ENCODE results near the gene UGT1A10.

The UGT1A10 gene

DNA sequence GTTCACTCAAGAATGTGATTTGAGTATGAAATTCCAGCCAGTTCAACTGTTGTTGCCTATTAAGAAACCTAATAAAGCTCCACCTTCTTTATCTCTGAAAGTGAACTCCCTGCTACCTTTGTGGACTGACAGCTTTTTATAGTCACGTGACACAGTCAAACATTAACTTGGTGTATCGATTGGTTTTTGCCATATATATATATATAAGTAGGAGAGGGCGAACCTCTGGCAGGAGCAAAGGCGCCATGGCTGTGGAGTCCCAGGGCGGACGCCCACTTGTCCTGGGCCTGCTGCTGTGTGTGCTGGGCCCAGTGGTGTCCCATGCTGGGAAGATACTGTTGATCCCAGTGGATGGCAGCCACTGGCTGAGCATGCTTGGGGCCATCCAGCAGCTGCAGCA is 123.8 kb downstream of the UGT1A10 start, which contains the start of gene UGT1A1:
TSS of gene UGT1A1 (plus strand) at position 228 of the 400 bp plus-strand sequence. CDS start at position 246, 18 bp downstream.
- TF ChIP-seq, protein P1, sequence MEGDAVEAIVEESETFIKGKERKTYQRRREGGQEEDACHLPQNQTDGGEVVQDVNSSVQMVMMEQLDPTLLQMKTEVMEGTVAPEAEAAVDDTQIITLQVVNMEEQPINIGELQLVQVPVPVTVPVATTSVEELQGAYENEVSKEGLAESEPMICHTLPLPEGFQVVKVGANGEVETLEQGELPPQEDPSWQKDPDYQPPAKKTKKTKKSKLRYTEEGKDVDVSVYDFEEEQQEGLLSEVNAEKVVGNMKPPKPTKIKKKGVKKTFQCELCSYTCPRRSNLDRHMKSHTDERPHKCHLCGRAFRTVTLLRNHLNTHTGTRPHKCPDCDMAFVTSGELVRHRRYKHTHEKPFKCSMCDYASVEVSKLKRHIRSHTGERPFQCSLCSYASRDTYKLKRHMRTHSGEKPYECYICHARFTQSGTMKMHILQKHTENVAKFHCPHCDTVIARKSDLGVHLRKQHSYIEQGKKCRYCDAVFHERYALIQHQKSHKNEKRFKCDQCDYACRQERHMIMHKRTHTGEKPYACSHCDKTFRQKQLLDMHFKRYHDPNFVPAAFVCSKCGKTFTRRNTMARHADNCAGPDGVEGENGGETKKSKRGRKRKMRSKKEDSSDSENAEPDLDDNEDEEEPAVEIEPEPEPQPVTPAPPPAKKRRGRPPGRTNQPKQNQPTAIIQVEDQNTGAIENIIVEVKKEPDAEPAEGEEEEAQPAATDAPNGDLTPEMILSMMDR (IDR thresholded peaks at IDR 0.05), result no peak

DNA sequence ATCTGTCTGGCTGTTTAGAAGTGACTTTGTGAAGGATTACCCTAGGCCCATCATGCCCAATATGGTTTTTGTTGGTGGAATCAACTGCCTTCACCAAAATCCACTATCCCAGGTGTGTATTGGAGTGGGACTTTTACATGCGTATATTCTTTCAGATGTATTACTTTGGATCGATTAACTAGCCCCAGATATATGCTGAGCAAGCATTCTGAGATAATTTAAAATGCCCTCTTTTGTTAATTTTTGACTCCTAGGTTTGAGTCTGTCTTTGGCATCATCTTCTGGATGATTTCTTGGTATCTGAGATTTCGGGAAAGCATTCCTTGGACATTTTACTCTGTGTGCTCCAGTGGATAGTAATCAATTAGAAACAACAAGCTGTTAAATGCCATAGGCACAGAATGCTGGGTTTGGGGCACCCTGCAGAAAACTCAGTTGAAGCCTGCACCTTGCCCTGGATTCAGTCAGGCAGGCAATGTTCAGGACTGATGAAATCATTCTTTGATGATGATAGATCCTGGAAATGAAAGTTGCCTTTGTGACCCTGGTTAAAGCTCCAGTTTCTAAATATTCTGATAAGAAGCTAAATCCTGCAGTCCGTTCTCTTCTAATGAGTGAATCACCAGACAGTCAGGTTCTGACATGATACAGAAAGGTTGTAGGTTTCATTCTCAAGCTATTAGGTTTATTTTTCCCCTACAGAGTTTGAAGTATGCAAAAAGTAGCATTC is 125.0 kb downstream of the UGT1A10 start:
- TF ChIP-seq, protein P1 (IDR thresholded peaks at IDR 0.05), result no peak

DNA sequence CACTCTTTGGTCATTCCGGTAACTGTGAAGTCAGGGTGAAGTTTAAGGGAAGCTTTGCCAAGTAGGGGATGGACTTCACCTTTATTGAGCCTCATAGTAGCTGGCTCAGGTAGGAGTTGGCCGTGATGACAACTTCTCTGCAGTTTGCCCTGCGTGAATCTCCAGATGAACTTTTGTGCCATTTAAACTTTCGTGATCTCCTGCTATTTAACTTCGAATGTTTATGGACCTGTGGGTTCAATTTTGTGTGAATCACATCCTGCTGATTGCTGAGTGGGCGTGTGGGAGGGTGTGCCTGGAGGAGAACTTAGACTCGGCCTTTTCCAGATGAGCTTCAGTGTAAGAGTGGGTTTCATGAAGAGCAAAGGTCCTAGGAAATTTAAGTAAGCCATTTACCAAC is 128.0 kb downstream of the UGT1A10 start:
- TF ChIP-seq, protein P1 (IDR thresholded peaks at IDR 0.05), result no peak

DNA sequence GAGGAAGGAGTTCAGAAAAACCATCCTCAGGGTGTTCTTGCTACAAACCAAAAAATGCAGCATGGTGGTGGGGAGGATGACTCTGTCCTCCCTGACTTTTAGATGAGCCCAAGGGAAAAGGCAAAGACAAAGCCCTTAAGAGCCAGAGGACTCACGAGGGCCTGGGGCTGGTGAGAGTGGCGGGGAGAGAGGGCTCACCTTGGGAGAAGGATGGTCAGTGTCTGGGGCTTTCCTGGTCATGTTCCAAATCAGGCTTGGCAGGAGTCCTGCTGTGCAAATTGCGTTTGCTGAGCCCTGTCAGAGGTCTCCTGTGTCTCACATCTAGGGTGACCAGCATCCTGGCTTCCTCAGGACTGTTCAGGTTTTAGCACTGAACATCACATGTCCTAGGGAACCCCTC is 128.5 kb downstream of the UGT1A10 start:
- TF ChIP-seq, protein P1 (IDR thresholded peaks at IDR 0.05), result no peak

DNA sequence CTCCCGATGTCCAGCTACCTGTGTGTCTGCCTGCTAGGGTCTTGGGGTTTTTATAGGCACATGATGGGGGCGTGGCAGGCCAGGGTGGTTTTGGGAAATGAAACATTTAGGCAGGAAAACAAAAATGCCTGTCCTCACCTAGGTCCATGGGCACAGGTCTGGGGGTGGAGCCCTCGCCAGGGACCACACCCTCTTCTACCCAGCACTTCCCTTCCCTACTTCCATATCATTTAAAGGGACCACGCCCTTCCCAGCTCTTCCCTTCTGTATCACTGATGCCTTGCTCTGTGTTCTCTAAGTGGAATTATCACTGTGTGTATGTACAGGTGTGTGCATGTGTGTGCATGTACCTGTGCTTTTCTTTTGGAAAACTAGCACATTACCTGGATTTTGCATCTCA is 130.2 kb downstream of the UGT1A10 start:
- TF ChIP-seq, protein P1 (IDR thresholded peaks at IDR 0.05), result no peak

DNA sequence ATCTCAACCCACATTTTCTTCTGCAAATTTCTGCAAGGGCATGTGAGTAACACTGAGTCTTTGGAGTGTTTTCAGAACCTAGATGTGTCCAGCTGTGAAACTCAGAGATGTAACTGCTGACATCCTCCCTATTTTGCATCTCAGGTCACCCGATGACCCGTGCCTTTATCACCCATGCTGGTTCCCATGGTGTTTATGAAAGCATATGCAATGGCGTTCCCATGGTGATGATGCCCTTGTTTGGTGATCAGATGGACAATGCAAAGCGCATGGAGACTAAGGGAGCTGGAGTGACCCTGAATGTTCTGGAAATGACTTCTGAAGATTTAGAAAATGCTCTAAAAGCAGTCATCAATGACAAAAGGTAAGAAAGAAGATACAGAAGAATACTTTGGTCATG is 131.8 kb downstream of the UGT1A10 start:
- TF ChIP-seq, protein P1 (IDR thresholded peaks at IDR 0.05), result no peak

DNA sequence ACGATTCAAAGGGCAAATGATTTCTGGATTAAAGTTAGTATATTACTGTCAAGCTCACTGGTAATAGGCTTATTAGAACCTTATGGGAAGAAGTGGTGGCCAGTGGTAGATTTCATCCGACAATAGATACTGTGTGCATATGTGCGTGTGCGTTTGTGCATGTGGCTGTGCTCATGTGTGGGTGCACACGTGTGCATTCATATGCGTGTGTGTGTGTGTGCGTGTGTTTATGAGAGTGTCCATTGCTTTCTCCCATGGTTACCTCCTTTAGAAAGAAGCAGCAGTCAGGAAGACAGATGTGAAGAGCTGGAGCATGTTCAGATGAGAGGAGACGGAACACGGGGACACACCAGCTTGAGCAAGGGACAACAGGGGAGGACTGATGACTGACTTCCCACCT is 133.0 kb downstream of the UGT1A10 start:
- TF ChIP-seq, protein P1 (IDR thresholded peaks at IDR 0.05), result no peak
